ENCODE results near the gene CCL26.

GRCh38 chr7:75807452-75807851 is 35.4 kb upstream of the CCL26 start:
- TF ChIP-seq ZNF70 (CRISPR knock-in tag; IDR thresholded peaks at IDR 0.05) (no peak), ZFP30 (CRISPR knock-in tag; IDR thresholded peaks at IDR 0.05) (no peak), ISL1 (CRISPR knock-in tag; IDR thresholded peaks at IDR 0.05) (no peak), PATZ1 (CRISPR knock-in tag; IDR thresholded peaks at IDR 0.05; ENCODE audit: borderline replicate concordance) (no peak), CSRNP3 (CRISPR knock-in tag; IDR thresholded peaks at IDR 0.05) (no peak), CREB5 (CRISPR knock-in tag; IDR thresholded peaks at IDR 0.05; ENCODE audit: low read depth) (no peak), RARB (CRISPR knock-in tag; IDR thresholded peaks at IDR 0.05) (no peak), ZC3H10 (CRISPR knock-in tag; IDR thresholded peaks at IDR 0.05) (no peak), CSDC2 (CRISPR knock-in tag; IDR thresholded peaks at IDR 0.05) (no peak), ARNTL (CRISPR knock-in tag; IDR thresholded peaks at IDR 0.05; ENCODE audit: borderline replicate concordance, low read depth) (no peak), ZNF8 (CRISPR knock-in tag; IDR thresholded peaks at IDR 0.05) (no peak), BACH2 (CRISPR knock-in tag; IDR thresholded peaks at IDR 0.05; ENCODE audit: borderline replicate concordance) (no peak), ZFP3 (CRISPR knock-in tag; IDR thresholded peaks at IDR 0.05) (no peak), SNAI2 (CRISPR knock-in tag; IDR thresholded peaks at IDR 0.05) (no peak)

Data from SK-N-SH treated with all-trans-retinoic acid at 6 μM for 48 hours (cell line).